Breast epithelium (tissue), 3 donors: ENCODE results near the gene PRKAR1B.

Experiments used
- CTCF ChIP-seq, 3 donors: fragments of 450-650 bp; IDR thresholded peaks; one replicate each; pipeline ENCODE4 v1.5.1; 2016 to 2017; ENCODE audit warnings: antibody characterized with exemption in 3 of 3, mild to moderate bottlenecking in 3 of 3, moderate library complexity in 3 of 3
- POLR2A ChIP-seq: fragments of 450-650 bp; IDR thresholded peaks from one replicate; pipeline ENCODE4 v1.6.1; 2016; ENCODE audit warnings: antibody characterized with exemption, mild to moderate bottlenecking, moderate library complexity

GRCh38 chr7:628826-629225 is 98.3 kb downstream of the PRKAR1B start:
- TF ChIP-seq POLR2A (no peak), CTCF (IDR thresholded peaks at IDR 0.05) (no peak)
